Karpas-422 (cell line): Measurements from ENCODE around the gene RABL3. TPM values are rescaled to one million over a fixed set of nuclear protein-coding genes. Genes with fewer than 3 reads are reported as not detected.
"Not testable (repeated sequence)": the region's sequence is repeated elsewhere in the genome, so short reads cannot be mapped to it uniquely, and the experiment has no call there.

Experiments used
- DNase-seq: peaks from one replicate; pipeline ENCODE4 v3.0.0-alpha.2; 2015
- H2AFZ ChIP-seq: fragments of 200-600 bp; sonication (generic); 2 replicates; pipeline ENCODE4 v1.6.1; 2014; ENCODE audit warnings: antibody characterized with exemption, low read length, mixed read lengths
- H3K27ac ChIP-seq: fragments of 200-600 bp; sonication (generic); 2 replicates; pipeline ENCODE4 v1.5.1; 2014; ENCODE audit warnings: mild to moderate bottlenecking, low read length, moderate library complexity
- H3K27me3 ChIP-seq: fragments of 200-600 bp; sonication (generic); 2 replicates; pipeline ENCODE4 v1.6.1; 2014; ENCODE audit warnings: low read length, mixed read lengths
- H3K36me3 ChIP-seq: fragments of 200-600 bp; sonication (generic); 2 replicates; pipeline ENCODE4 v1.6.1; 2014; ENCODE audit warnings: low read length, mixed read lengths; ENCODE audit not compliant: insufficient read depth
- H3K4me1 ChIP-seq: fragments of 200-600 bp; sonication (generic); 2 replicates; pipeline ENCODE4 v1.6.1; 2014; ENCODE audit warnings: mild to moderate bottlenecking, low read length, mixed read lengths
- H3K4me2 ChIP-seq: fragments of 200-600 bp; sonication (generic); 2 replicates; pipeline ENCODE4 v1.6.1; 2014; ENCODE audit warnings: low read length, low read depth, mild to moderate bottlenecking; ENCODE audit not compliant: poor library complexity, severe bottlenecking
- H3K4me3 ChIP-seq: fragments of 200-600 bp; sonication (generic); 2 replicates; pipeline ENCODE4 v1.5.1; 2014; ENCODE audit warnings: mild to moderate bottlenecking, antibody characterized with exemption, low read length, mixed read lengths
- H3K79me2 ChIP-seq: fragments of 200-600 bp; sonication (generic); 2 replicates; pipeline ENCODE4 v1.6.1; 2014; ENCODE audit warnings: mild to moderate bottlenecking, low read length, mixed read lengths
- H3K9ac ChIP-seq: fragments of 200-600 bp; sonication (generic); 2 replicates; pipeline ENCODE4 v1.6.0; 2014; ENCODE audit warnings: low read length
- H3K9me2 ChIP-seq: fragments of 200-600 bp; sonication (generic), shearing (Covaris generic); replicated peaks from 2 replicates; pipeline ENCODE4 v1.6.0; 2014; ENCODE audit warnings: mild to moderate bottlenecking, low read length, moderate library complexity; ENCODE audit not compliant: insufficient read depth
- H3K9me3 ChIP-seq: fragments of 300-700, 200-600 bp; sonication (generic); 2 replicates; pipeline ENCODE4 v1.6.1; 2014; ENCODE audit warnings: low read length, mixed read lengths
- H4K20me1 ChIP-seq: fragments of 200-600 bp; sonication (generic); 2 replicates; pipeline ENCODE4 v1.6.1; 2014; ENCODE audit warnings: mild to moderate bottlenecking, antibody characterized with exemption, low read length, low read depth; ENCODE audit not compliant: insufficient read depth
- total RNA-seq: library from RNA; depleted of rRNA; stranded (reverse); fragments of >200 nt; shearing (Covaris generic); gene quantifications from 2 replicates; pipeline ENCODE4 v1.2.3, GENCODE V29; 2014; ENCODE audit warnings: low replicate concordance

The RABL3 gene
- total RNA-seq, 1 experiment from 2014 or later = 15.2 TPM

- peaks cover 36% of the 10 kb centered on the region for H3K79me2 ChIP-seq
- not testable (repeated sequence) for H2AFZ ChIP-seq, H3K36me3 ChIP-seq, H3K4me2 ChIP-seq, H3K4me3 ChIP-seq, H3K9me3 ChIP-seq, H3K9me2 ChIP-seq, H3K27me3 ChIP-seq, H3K9ac ChIP-seq, H3K27ac ChIP-seq, H3K4me1 ChIP-seq, H4K20me1 ChIP-seq, DNase-seq
Observed at GRCh38 chr3:120719167-120719834, 23.0 kb downstream of the RABL3 start.

GRCh38 chr3:120713262-120713661 lies 29.1 kb downstream of the RABL3 start:
- no peak overlapping the region for H3K4me2 ChIP-seq
- H3K9ac ChIP-seq = no peak overlapping the region
- no peak overlapping the region for H2AFZ ChIP-seq
- DNase-seq = no peak
- no peak overlapping the region for H3K4me3 ChIP-seq
- no peaks in the 10 kb centered on the region for H3K27me3 ChIP-seq
- H4K20me1 ChIP-seq = no peaks in the 10 kb centered on the region
- H3K27ac ChIP-seq = no peak overlapping the region
- H3K79me2 ChIP-seq = peaks cover 37% of the 10 kb centered on the region
- H3K4me1 ChIP-seq = peaks cover 9% of the 10 kb centered on the region
- H3K9me2 ChIP-seq = no peaks in the 10 kb centered on the region
- H3K36me3 ChIP-seq = no peaks in the 10 kb centered on the region
- no peaks in the 10 kb centered on the region for H3K9me3 ChIP-seq

- Histone ChIP-seq H3K36me3 (no peaks in the 10 kb centered on the region), H3K4me1 (peaks cover 12% of the 10 kb centered on the region), H3K9me3 (no peaks in the 10 kb centered on the region), H2AFZ (no peak overlapping the region), H3K27ac (no peak overlapping the region), H4K20me1 (no peaks in the 10 kb centered on the region), H3K4me2 (no peak overlapping the region), H3K4me3 (no peak overlapping the region), H3K9me2 (no peaks in the 10 kb centered on the region), H3K9ac (no peak overlapping the region), H3K79me2 (0 out of 2 replicates have a peak, but pooled peaks cover 19% of the 10 kb centered on the region), H3K27me3 (no peaks in the 10 kb centered on the region)
- DNase-seq = no peak
Observed at GRCh38 chr3:120710369-120710768, 31.9 kb downstream of the RABL3 start.

- no peaks in the 10 kb centered on the region for H3K9me3 ChIP-seq
- no peaks in the 10 kb centered on the region for H3K27me3 ChIP-seq
- no peaks in the 10 kb centered on the region for H4K20me1 ChIP-seq
- no peak for DNase-seq
- H3K9me2 ChIP-seq = no peaks in the 10 kb centered on the region
- H2AFZ ChIP-seq = no peak overlapping the region
- H3K27ac ChIP-seq = no peak overlapping the region; the same call in 1 of the 2 replicates
- H3K36me3 ChIP-seq = 0 out of 2 replicates have a peak, but pooled peaks cover 9% of the 10 kb centered on the region
- H3K9ac ChIP-seq = no peak overlapping the region
- H3K4me3 ChIP-seq = no peak overlapping the region
- H3K79me2 ChIP-seq = 0 out of 2 replicates have a peak, but pooled peaks cover 9% of the 10 kb centered on the region
- H3K4me2 ChIP-seq = no peak overlapping the region
- peaks cover 12% of the 10 kb centered on the region for H3K4me1 ChIP-seq
Observed at GRCh38 chr3:120708408-120708807, 33.9 kb downstream of the RABL3 start.

GRCh38 chr3:120706950-120707349 lies 35.4 kb downstream of the RABL3 start:
- Histone ChIP-seq H3K4me2 (no peak overlapping the region), H4K20me1 (no peaks in the 10 kb centered on the region), H3K36me3 (peaks cover 16% of the 10 kb centered on the region; the same call in 1 of the 2 replicates), H3K4me1 (peaks cover 12% of the 10 kb centered on the region), H3K79me2 (peaks cover 10% of the 10 kb centered on the region; the same call in 1 of the 2 replicates), H3K27me3 (no peaks in the 10 kb centered on the region), H2AFZ (no peak overlapping the region), H3K9me3 (no peaks in the 10 kb centered on the region), H3K9ac (no peak overlapping the region), H3K4me3 (no peak overlapping the region), H3K9me2 (no peaks in the 10 kb centered on the region), H3K27ac (no peak overlapping the region)
- no peak for DNase-seq

- Histone ChIP-seq H3K79me2 (peaks cover 6% of the 10 kb centered on the region; the same call in 1 of the 2 replicates), H3K36me3 (peaks cover 16% of the 10 kb centered on the region; the same call in 1 of the 2 replicates), H3K27ac (no peak overlapping the region), H3K9me2 (no peaks in the 10 kb centered on the region), H3K9me3 (no peaks in the 10 kb centered on the region), H2AFZ (no peak overlapping the region), H3K9ac (no peak overlapping the region), H3K27me3 (no peaks in the 10 kb centered on the region), H4K20me1 (no peaks in the 10 kb centered on the region), H3K4me1 (peaks cover 12% of the 10 kb centered on the region), H3K4me3 (no peak overlapping the region), H3K4me2 (no peak overlapping the region)
- no peak for DNase-seq
Observed at GRCh38 chr3:120705884-120706582, 36.3 kb downstream of the RABL3 start.

GRCh38 chr3:120699333-120699732 lies 43.0 kb downstream of the RABL3 start:
- no peak for DNase-seq
- no peak overlapping the region for H2AFZ ChIP-seq
- H3K79me2 ChIP-seq = peaks cover 6% of the 10 kb centered on the region; the same call in 1 of the 2 replicates
- H3K9me3 ChIP-seq = no peaks in the 10 kb centered on the region
- no peaks in the 10 kb centered on the region for H3K9me2 ChIP-seq
- no peaks in the 10 kb centered on the region for H3K4me1 ChIP-seq
- no peak overlapping the region for H3K9ac ChIP-seq
- H3K27ac ChIP-seq = no peak overlapping the region
- no peaks in the 10 kb centered on the region for H4K20me1 ChIP-seq
- H3K36me3 ChIP-seq = peaks cover 14% of the 10 kb centered on the region; the same call in 1 of the 2 replicates
- no peaks in the 10 kb centered on the region for H3K27me3 ChIP-seq
- no peak overlapping the region for H3K4me3 ChIP-seq
- H3K4me2 ChIP-seq = no peak overlapping the region

- H3K9me2 ChIP-seq = no peaks in the 10 kb centered on the region
- DNase-seq = no peak
- H3K4me3 ChIP-seq = no peak overlapping the region
- H3K9me3 ChIP-seq = no peaks in the 10 kb centered on the region
- H4K20me1 ChIP-seq = no peaks in the 10 kb centered on the region
- H3K4me2 ChIP-seq = no peak overlapping the region
- H3K36me3 ChIP-seq = no peaks in the 10 kb centered on the region
- no peak overlapping the region for H3K27ac ChIP-seq
- no peak overlapping the region for H2AFZ ChIP-seq
- no peak overlapping the region for H3K9ac ChIP-seq
- peaks cover 3% of the 10 kb centered on the region for H3K4me1 ChIP-seq
- no peaks in the 10 kb centered on the region for H3K27me3 ChIP-seq
- no peaks in the 10 kb centered on the region for H3K79me2 ChIP-seq
Observed at GRCh38 chr3:120693439-120694171, 48.7 kb downstream of the RABL3 start.
